Activated naive CD8-positive, alpha-beta T cell treated with anti-CD3 and anti-CD28 coated beads, Interleukin-2, amount 50 U/mL, for 24 hours (primary cell): ENCODE data around the gene HDAC6.
"Not testable (repeated sequence)": the region's sequence is repeated elsewhere in the genome, so short reads cannot be mapped to it uniquely, and the experiment has no call there.

Experiments
- ATAC-seq: fragments of 150-1000 bp; cut with Tn5 transposase; one replicate; pipeline ENCODE4 v1.10.0; 2021
- DNase-seq: peaks from one replicate; pipeline ENCODE4 v3.0.0; 2021
- H3K27ac Mint-ChIP-seq: one replicate; pipeline ENCODE4 v1.8.0; 2021; ENCODE audit warnings: mild to moderate bottlenecking, mixed read lengths
- H3K27me3 Mint-ChIP-seq: one replicate; pipeline ENCODE4 v1.8.0; 2021; ENCODE audit warnings: mixed read lengths
- H3K36me3 Mint-ChIP-seq: one replicate; pipeline ENCODE4 v1.8.0; 2021; ENCODE audit warnings: low read depth, mixed read lengths
- H3K4me1 Mint-ChIP-seq: one replicate; pipeline ENCODE4 v1.8.0; 2021; ENCODE audit warnings: mixed read lengths
- H3K4me3 Mint-ChIP-seq: one replicate; pipeline ENCODE4 v1.8.0; 2021; ENCODE audit warnings: mild to moderate bottlenecking, moderate library complexity, mixed read lengths
- H3K9me3 Mint-ChIP-seq: one replicate; pipeline ENCODE4 v1.8.0; 2021; ENCODE audit warnings: mixed read lengths

HDAC6 gene

GRCh38 chrX:48800574-48801279 is 1.1 kb upstream of the HDAC6 start:
- H3K36me3 Mint-ChIP-seq, result peaks cover 6% of the 10 kb centered on the region
- peaks cover 18% of the 10 kb centered on the region for H3K4me1 Mint-ChIP-seq
- ATAC-seq, result no peak

GRCh38 chrX:48802089-48802904 is 430 bp downstream of the HDAC6 start:
- Mint-ChIP-seq H3K27ac (peak overlapping the region; percentile 98), H3K4me3 (peak overlapping the region; percentile 95), H3K4me1 (peaks cover 32% of the 10 kb centered on the region), H3K27me3 (no peaks in the 10 kb centered on the region), H3K9me3 (no peaks in the 10 kb centered on the region), H3K36me3 (peaks cover 10% of the 10 kb centered on the region)
- peak; percentile 51 for ATAC-seq
- peak; percentile 75 for DNase-seq

More at GRCh38 chrX:48800574-48801279, 1.1 kb upstream of the HDAC6 start:
- Mint-ChIP-seq H3K9me3 (no peaks in the 10 kb centered on the region), H3K27me3 (no peaks in the 10 kb centered on the region), H3K4me3 (peak overlapping the region; percentile 95), H3K27ac (peak overlapping the region; percentile 98)
- peak; percentile 6 for DNase-seq

GRCh38 chrX:48802905-48803200 is 986 bp downstream of the HDAC6 start:
- H3K36me3 Mint-ChIP-seq, result peaks cover 10% of the 10 kb centered on the region
- peak overlapping the region; percentile 95 for H3K4me3 Mint-ChIP-seq
- no peaks in the 10 kb centered on the region for H3K27me3 Mint-ChIP-seq
- ATAC-seq (no peak), DNase-seq (no peak)
- H3K27ac Mint-ChIP-seq, result peak overlapping the region; percentile 98
- H3K9me3 Mint-ChIP-seq, result no peaks in the 10 kb centered on the region
- peaks cover 32% of the 10 kb centered on the region for H3K4me1 Mint-ChIP-seq

- DNase-seq, result no peak
- Mint-ChIP-seq H3K36me3 (peaks cover 10% of the 10 kb centered on the region), H3K9me3 (no peaks in the 10 kb centered on the region), H3K27ac (peak overlapping the region; percentile 9), H3K27me3 (no peaks in the 10 kb centered on the region), H3K4me3 (no peak overlapping the region), H3K4me1 (peaks cover 27% of the 10 kb centered on the region)
- no peak for ATAC-seq
Observed at GRCh38 chrX:48806081-48806480, 4.2 kb downstream of the HDAC6 start.

DNA sequence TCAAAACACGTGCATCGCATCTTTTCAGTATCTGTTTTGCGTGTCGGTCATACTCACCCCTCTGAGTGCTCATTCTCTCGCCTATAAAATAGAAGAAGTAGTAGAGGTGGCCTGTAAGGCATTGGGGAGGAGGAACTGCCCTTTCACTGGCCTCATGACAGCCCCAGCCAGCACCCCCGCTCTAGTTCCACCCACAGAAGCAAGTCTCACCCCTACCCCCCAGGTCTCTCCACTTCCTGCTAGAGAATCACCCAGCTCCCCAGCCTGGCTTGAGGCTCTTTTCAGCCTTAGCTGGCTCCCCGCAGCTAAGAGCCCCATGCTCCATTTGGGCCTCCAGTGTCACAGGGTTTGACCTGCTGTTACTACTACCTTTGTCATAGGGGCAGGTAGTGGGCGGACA is 11.8 kb downstream of the HDAC6 start:
- H3K4me3 Mint-ChIP-seq, result no peak overlapping the region
- peaks cover 2% of the 10 kb centered on the region for H3K36me3 Mint-ChIP-seq
- no peak for DNase-seq
- no peak for ATAC-seq
- H3K9me3 Mint-ChIP-seq, result no peaks in the 10 kb centered on the region
- H3K27ac Mint-ChIP-seq, result no peak overlapping the region
- no peaks in the 10 kb centered on the region for H3K27me3 Mint-ChIP-seq
- no peaks in the 10 kb centered on the region for H3K4me1 Mint-ChIP-seq

- Mint-ChIP-seq H3K27ac (no peak overlapping the region), H3K27me3 (no peaks in the 10 kb centered on the region), H3K36me3 (peaks cover 2% of the 10 kb centered on the region), H3K4me3 (no peak overlapping the region), H3K9me3 (no peaks in the 10 kb centered on the region), H3K4me1 (no peaks in the 10 kb centered on the region)
- ATAC-seq (no peak), DNase-seq (no peak)
Observed at GRCh38 chrX:48814722-48815121, 12.9 kb downstream of the HDAC6 start.

DNA sequence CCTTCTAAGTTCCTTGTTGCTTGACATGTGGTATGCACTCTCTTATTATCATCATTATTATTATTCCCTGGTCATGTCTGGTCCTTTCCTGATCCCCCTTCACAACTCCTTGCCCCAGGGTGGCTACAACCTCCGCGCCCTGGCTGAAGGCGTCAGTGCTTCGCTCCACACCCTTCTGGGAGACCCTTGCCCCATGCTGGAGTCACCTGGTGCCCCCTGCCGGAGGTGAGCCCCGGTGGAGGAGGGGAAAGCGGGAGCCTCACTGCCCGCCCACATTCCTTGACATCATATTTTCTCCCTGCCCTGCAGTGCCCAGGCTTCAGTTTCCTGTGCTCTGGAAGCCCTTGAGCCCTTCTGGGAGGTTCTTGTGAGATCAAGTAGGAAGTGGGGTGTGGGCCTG is 13.4 kb downstream of the HDAC6 start:
- Mint-ChIP-seq H3K27me3 (no peaks in the 10 kb centered on the region), H3K4me1 (no peaks in the 10 kb centered on the region), H3K4me3 (no peak overlapping the region), H3K9me3 (no peaks in the 10 kb centered on the region), H3K36me3 (peaks cover 2% of the 10 kb centered on the region), H3K27ac (no peak overlapping the region)
- ATAC-seq (no peak), DNase-seq (no peak)

DNA sequence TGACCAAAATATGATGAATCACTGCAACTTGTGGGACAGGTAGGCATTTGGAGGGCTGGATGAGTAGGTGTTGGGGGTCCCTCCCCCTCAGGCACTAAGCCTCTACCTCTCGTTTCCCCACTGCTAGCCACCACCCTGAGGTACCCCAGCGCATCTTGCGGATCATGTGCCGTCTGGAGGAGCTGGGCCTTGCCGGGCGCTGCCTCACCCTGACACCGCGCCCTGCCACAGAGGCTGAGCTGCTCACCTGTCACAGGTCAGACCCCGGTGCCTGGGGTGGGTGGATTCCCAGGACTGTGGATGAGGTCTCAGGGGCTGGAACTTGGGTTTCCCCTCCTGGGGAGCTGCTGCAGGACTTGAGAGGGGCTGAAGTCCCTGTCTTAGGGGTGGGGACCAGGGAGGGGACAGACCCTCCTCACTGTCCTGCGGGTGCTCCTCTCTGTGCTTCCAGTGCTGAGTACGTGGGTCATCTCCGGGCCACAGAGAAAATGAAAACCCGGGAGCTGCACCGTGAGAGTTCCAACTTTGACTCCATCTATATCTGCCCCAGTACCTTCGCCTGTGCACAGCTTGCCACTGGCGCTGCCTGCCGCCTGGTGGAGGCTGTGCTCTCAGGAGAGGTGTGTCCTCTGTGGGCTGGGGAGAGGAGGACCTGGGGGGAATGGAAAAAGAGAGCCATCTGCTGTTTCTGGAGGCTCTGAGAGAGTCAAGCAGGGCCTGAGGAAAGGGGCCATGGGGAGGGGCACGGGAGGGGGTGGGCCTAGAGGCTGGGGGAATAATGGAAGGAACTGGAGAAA is 14.3 kb downstream of the HDAC6 start:
- H3K4me3 Mint-ChIP-seq, result no peak overlapping the region
- H3K36me3 Mint-ChIP-seq, result peaks cover 2% of the 10 kb centered on the region
- no peaks in the 10 kb centered on the region for H3K9me3 Mint-ChIP-seq
- DNase-seq (no peak), ATAC-seq (no peak)
- no peak overlapping the region for H3K27ac Mint-ChIP-seq
- H3K4me1 Mint-ChIP-seq, result no peaks in the 10 kb centered on the region
- H3K27me3 Mint-ChIP-seq, result no peaks in the 10 kb centered on the region

DNA sequence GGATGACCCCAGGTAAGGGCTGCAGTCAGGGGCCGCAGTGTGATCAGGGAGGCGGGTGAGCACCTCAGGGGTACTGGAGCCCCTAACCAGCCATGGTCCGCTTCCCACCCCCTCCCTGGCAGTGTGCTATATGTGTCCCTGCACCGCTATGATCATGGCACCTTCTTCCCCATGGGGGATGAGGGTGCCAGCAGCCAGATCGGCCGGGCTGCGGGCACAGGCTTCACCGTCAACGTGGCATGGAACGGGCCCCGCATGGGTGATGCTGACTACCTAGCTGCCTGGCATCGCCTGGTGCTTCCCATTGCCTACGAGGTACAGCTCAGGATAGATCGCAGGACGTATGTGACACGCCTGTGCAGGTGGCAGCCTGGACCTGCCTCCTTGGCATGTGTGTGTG is 16.2 kb downstream of the HDAC6 start:
- DNase-seq (no peak), ATAC-seq (no peak)
- Mint-ChIP-seq H3K36me3 (peaks cover 2% of the 10 kb centered on the region), H3K4me3 (no peak overlapping the region), H3K27me3 (no peaks in the 10 kb centered on the region), H3K4me1 (no peaks in the 10 kb centered on the region), H3K9me3 (no peaks in the 10 kb centered on the region), H3K27ac (no peak overlapping the region)

- Mint-ChIP-seq H3K9me3 (no peaks in the 10 kb centered on the region), H3K27ac (no peak overlapping the region), H3K4me3 (no peak overlapping the region), H3K4me1 (no peaks in the 10 kb centered on the region), H3K36me3 (peaks cover 2% of the 10 kb centered on the region), H3K27me3 (no peaks in the 10 kb centered on the region)
- DNase-seq (no peak), ATAC-seq (no peak)
Observed at GRCh38 chrX:48818866-48819265, 17.0 kb downstream of the HDAC6 start.

DNA sequence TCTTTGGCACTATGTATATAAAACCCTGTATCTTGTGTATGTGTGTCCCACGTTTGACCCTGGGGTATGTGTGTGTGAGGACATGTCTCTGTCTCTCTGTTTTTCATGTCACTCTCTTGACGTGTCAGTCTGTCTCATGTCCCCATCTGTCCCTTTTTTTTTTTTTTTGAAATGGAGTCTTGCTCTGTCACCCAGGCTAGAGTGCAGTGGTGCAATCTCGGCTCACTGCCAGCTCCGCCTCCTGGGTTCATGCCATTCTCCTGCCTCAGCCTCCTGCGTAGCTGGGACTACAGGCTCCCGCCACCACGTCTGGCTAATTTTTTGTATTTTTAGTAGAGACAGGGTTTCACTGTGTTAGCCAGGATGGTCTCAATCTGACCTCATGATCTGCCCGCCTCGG is 17.5 kb downstream of the HDAC6 start:
- H3K9me3 Mint-ChIP-seq, H3K4me1 Mint-ChIP-seq, DNase-seq, ATAC-seq, H3K4me3 Mint-ChIP-seq, H3K27ac Mint-ChIP-seq, H3K27me3 Mint-ChIP-seq, H3K36me3 Mint-ChIP-seq: not testable (repeated sequence)

DNA sequence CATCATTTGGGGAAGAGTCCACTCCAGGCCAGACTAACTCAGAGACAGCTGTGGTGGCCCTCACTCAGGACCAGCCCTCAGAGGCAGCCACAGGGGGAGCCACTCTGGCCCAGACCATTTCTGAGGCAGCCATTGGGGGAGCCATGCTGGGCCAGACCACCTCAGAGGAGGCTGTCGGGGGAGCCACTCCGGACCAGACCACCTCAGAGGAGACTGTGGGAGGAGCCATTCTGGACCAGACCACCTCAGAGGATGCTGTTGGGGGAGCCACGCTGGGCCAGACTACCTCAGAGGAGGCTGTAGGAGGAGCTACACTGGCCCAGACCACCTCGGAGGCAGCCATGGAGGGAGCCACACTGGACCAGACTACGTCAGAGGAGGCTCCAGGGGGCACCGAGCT is 21.2 kb downstream of the HDAC6 start:
- H3K27me3 Mint-ChIP-seq, result peaks cover 8% of the 10 kb centered on the region
- H3K27ac Mint-ChIP-seq, result no peak overlapping the region
- peaks cover 2% of the 10 kb centered on the region for H3K36me3 Mint-ChIP-seq
- DNase-seq, result no peak
- no peak overlapping the region for H3K4me3 Mint-ChIP-seq
- peaks cover 7% of the 10 kb centered on the region for H3K4me1 Mint-ChIP-seq
- ATAC-seq, result no peak
- no peaks in the 10 kb centered on the region for H3K9me3 Mint-ChIP-seq

DNA sequence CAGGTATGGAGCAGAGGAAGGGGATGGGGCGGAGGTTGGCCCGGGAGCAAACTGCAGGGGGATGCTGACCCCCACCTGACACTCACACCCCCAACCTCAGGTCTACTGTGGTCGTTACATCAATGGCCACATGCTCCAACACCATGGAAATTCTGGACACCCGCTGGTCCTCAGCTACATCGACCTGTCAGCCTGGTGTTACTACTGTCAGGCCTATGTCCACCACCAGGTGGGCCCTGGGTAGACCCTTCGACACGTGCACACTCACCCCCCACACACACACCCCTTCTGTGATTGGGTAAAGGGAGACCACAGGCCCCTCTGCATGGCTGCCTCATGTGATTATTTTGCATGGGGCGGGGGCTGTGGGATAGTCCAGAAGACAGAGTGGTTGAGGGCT is 22.2 kb downstream of the HDAC6 start:
- DNase-seq (no peak), ATAC-seq (no peak)
- H3K27me3 Mint-ChIP-seq, result peaks cover 14% of the 10 kb centered on the region
- H3K36me3 Mint-ChIP-seq, result peaks cover 2% of the 10 kb centered on the region
- H3K9me3 Mint-ChIP-seq, result no peaks in the 10 kb centered on the region
- H3K27ac Mint-ChIP-seq, result no peak overlapping the region
- no peak overlapping the region for H3K4me3 Mint-ChIP-seq
- H3K4me1 Mint-ChIP-seq, result peaks cover 7% of the 10 kb centered on the region

- peaks cover 7% of the 10 kb centered on the region for H3K4me1 Mint-ChIP-seq
- H3K36me3 Mint-ChIP-seq, result peaks cover 2% of the 10 kb centered on the region
- H3K9me3 Mint-ChIP-seq, result no peaks in the 10 kb centered on the region
- H3K4me3 Mint-ChIP-seq, result no peak within 1 kb of the TSS
- DNase-seq (peak; percentile 16), ATAC-seq (no peak)
- no peak within 1 kb of the TSS for H3K27ac Mint-ChIP-seq
- peaks cover 20% of the 10 kb centered on the region for H3K27me3 Mint-ChIP-seq
Observed at GRCh38 chrX:48826135-48826875, 24.4 kb downstream of the HDAC6 start, which contains the start of gene ERAS. Gene ERAS (plus strand): TSS chrX:48826513. CDS start chrX:48829124, 2,611 bp downstream.
